Endothelial cell of umbilical vein (primary cell): ENCODE measurements around the gene GNRHR. TPM values are rescaled to one million over a fixed set of nuclear protein-coding genes. Genes with fewer than 3 reads are reported as not detected.

Experiments used
- BruUV-seq: library from RNA; stranded (reverse); fragments of 400-500 nt; replicated peaks from 2 replicates; lab custom pipeline; 2021; lab: Mats Ljungman, UMichigan
- CTCF ChIA-PET: fragments of 300-600, 350-600 bp; sonication (Branson Sonifier 250); formaldehyde crosslinking; loops from one replicate; lab custom pipeline; 2021; ENCODE audit warnings: antibody characterized with exemption, inconsistent platforms; lab: Charles Lee
- POLR2A ChIA-PET: fragments of 300-600, 350-600 bp; sonication (Branson Sonifier 250); formaldehyde crosslinking; loops from one replicate; lab custom pipeline; 2021; ENCODE audit warnings: antibody characterized with exemption, inconsistent platforms; lab: Charles Lee
- DNase-seq: peaks from one replicate; pipeline ENCODE4 v3.0.0-alpha.2; 2011; ENCODE audit warnings: low read depth, low spot score
- FAIRE-seq: peaks from 2 replicates; lab custom pipeline; 2011; peaks lifted over from hg19 to GRCh38; lab: Jason Lieb, UNC
- H2AFZ ChIP-seq: 2 replicates; pipeline ENCODE4 v1.6.0; 2012; ENCODE audit warnings: low read depth, low read length, control low read depth, inconsistent platforms
- H3K27ac ChIP-seq: 2 replicates; pipeline ENCODE4 v1.5.1; 2011; ENCODE audit warnings: low read depth, mild to moderate bottlenecking, control low read depth, low read length, moderate library complexity; ENCODE audit not compliant: insufficient read depth
- H3K27me3 ChIP-seq, 2 experiments: 2 replicates each; pipeline versions ENCODE4 v1.6.0 to v1.6.1; 2011; ENCODE audit warnings: low read length in 2 of 2, mixed read lengths in 1 of 2; ENCODE audit not compliant: control insufficient read depth in 2 of 2, insufficient read depth in 2 of 2
- H3K36me3 ChIP-seq, 2 experiments: 2 replicates in 1 of 2; 3 replicates in 1 of 2; pipeline ENCODE4 v1.5.1; 2011; ENCODE audit warnings: low read length in 2 of 2, mild to moderate bottlenecking in 1 of 2, moderate library complexity in 1 of 2; ENCODE audit not compliant: control insufficient read depth in 2 of 2, insufficient read depth in 2 of 2; ENCODE audit errors: extremely low read depth in 1 of 2
- H3K4me1 ChIP-seq: 3 replicates; pipeline ENCODE4 v1.5.1; 2011; ENCODE audit warnings: mild to moderate bottlenecking, low read length; ENCODE audit not compliant: control insufficient read depth, insufficient read depth; ENCODE audit errors: extremely low read depth
- H3K4me2 ChIP-seq: 2 replicates; pipeline ENCODE4 v1.6.1; 2011; ENCODE audit warnings: low read length, control low read depth, mixed read lengths; ENCODE audit not compliant: insufficient read depth
- H3K4me3 ChIP-seq, 3 experiments: fragments of 200-600 bp in 1 of 3; sonication (generic), shearing (Covaris generic) in 1 of 3; replicated peaks in 1 of 3; 2 replicates each; pipeline ENCODE4 v1.5.1; 2011 to 2016; ENCODE audit warnings: control low read depth in 3 of 3, low read length in 3 of 3, mild to moderate bottlenecking in 2 of 3, inconsistent platforms in 1 of 3, low read depth in 1 of 3, moderate library complexity in 1 of 3; ENCODE audit not compliant: insufficient read depth in 1 of 3
- H3K79me2 ChIP-seq: 2 replicates; pipeline ENCODE4 v1.6.0; 2012; ENCODE audit warnings: low read length, inconsistent platforms; ENCODE audit not compliant: control insufficient read depth, insufficient read depth
- H3K9ac ChIP-seq: replicated peaks from 2 replicates; pipeline ENCODE3; 2011; ENCODE audit warnings: low read length, control low read depth; ENCODE audit not compliant: insufficient read depth; ENCODE audit errors: extremely low read depth
- H3K9me1 ChIP-seq: replicated peaks from 3 replicates; pipeline ENCODE4 v1.6.0; 2011; ENCODE audit warnings: mild to moderate bottlenecking, low read length; ENCODE audit not compliant: control insufficient read depth, insufficient read depth; ENCODE audit errors: extremely low read depth
- H3K9me3 ChIP-seq: replicated peaks from 2 replicates; pipeline ENCODE4 v1.5.1; 2012; ENCODE audit warnings: low read length, inconsistent platforms; ENCODE audit not compliant: control insufficient read depth, insufficient read depth
- H4K20me1 ChIP-seq: replicated peaks from 2 replicates; pipeline ENCODE3; 2011; ENCODE audit warnings: mild to moderate bottlenecking, low read length; ENCODE audit not compliant: control insufficient read depth, insufficient read depth; ENCODE audit errors: extremely low read depth
- EZH2 ChIP-seq: IDR thresholded peaks from 2 replicates; pipeline ENCODE4 v1.6.1; 2012; ENCODE audit warnings: borderline replicate concordance, low read depth, mild to moderate bottlenecking, moderate library complexity, low read length, inconsistent platforms; ENCODE audit not compliant: severe bottlenecking
- FOS ChIP-seq: IDR thresholded peaks from 2 replicates; pipeline ENCODE4 v1.6.1; 2011; ENCODE audit warnings: mild to moderate bottlenecking, low read length, moderate library complexity, borderline replicate concordance; ENCODE audit not compliant: insufficient read depth
- GATA2 ChIP-seq: IDR thresholded peaks from 2 replicates; pipeline ENCODE4 v1.7.0; 2011; ENCODE audit warnings: low read depth, mild to moderate bottlenecking, moderate library complexity, mixed read lengths, low read length; ENCODE audit not compliant: insufficient read length, insufficient read depth
- JUN ChIP-seq: IDR thresholded peaks from 2 replicates; pipeline ENCODE4 v1.6.1; 2011; ENCODE audit warnings: borderline replicate concordance, low read depth; ENCODE audit not compliant: insufficient read length, insufficient read depth
- MYC ChIP-seq: IDR thresholded peaks from one replicate; pipeline ENCODE4 v1.6.1; 2011; ENCODE audit warnings: mild to moderate bottlenecking, low read depth, low read length
- POLR2A ChIP-seq: IDR thresholded peaks from 2 replicates; pipeline ENCODE4 v1.6.1; 2012; ENCODE audit warnings: low read depth, mild to moderate bottlenecking, control low read depth, low read length
- POLR2AphosphoS5 ChIP-seq: IDR thresholded peaks from 2 replicates; pipeline ENCODE4 v1.6.1; 2012; ENCODE audit warnings: low read depth, mild to moderate bottlenecking, control low read depth, low read length, moderate library complexity; ENCODE audit not compliant: insufficient read depth
- dilution Hi-C: fragments of 300-500 bp; cut with MboI; formaldehyde crosslinking; loops from one replicate; pipeline ENCODE4 v1.15.0; 2019; ENCODE audit warnings: low sequenced_read_pairs; ENCODE audit not compliant: extremely low pct_ligation_motif_present
- intact Hi-C: fragments of 100-400 bp; cut with micrococcal nuclease; formaldehyde crosslinking; loops from one replicate; pipeline ENCODE4 v1.10.0; 2022
- polyA plus RNA-seq, 4 experiments: library from polyadenylated mRNA; depleted of rRNA in 3 of 4; stranded (reverse) in 3 of 4; unstranded in 1 of 4; fragments of >200 nt; gene quantifications; 2 replicates each; pipeline versions ENCODE4 v1.2.1 to v1.2.3, GENCODE V29; 2011 to 2012; ENCODE audit warnings: missing spikeins in 1 of 4
- total RNA-seq: library from RNA; stranded (reverse); gene quantifications from 2 replicates; pipeline ENCODE4 v1.2.3, GENCODE V29; 2021
- TF ChIP-seq, protein P1 (sequence below), 2 donors: IDR thresholded peaks; 1 replicate in 1 of 2; 2 replicates in 1 of 2; pipeline ENCODE4 v1.5.1; 2011; ENCODE audit warnings: low read length in 2 of 2, mild to moderate bottlenecking in 2 of 2, moderate library complexity in 2 of 2, control low read depth in 1 of 2, inconsistent platforms in 1 of 2, low read depth in 1 of 2; ENCODE audit not compliant: insufficient read depth in 1 of 2; ENCODE audit errors: extremely low read depth in 1 of 2
- TF ChIP-seq, protein P2 (sequence below): IDR thresholded peaks from 2 replicates; pipeline ENCODE4 v1.6.1; 2011; ENCODE audit not compliant: insufficient read depth, insufficient read length

GNRHR gene
- total and polyA plus RNA-seq, 2 donors (not counting 3 experiments of a cell fraction or from before 2014, with no cell fraction given), result not detected

DNA sequence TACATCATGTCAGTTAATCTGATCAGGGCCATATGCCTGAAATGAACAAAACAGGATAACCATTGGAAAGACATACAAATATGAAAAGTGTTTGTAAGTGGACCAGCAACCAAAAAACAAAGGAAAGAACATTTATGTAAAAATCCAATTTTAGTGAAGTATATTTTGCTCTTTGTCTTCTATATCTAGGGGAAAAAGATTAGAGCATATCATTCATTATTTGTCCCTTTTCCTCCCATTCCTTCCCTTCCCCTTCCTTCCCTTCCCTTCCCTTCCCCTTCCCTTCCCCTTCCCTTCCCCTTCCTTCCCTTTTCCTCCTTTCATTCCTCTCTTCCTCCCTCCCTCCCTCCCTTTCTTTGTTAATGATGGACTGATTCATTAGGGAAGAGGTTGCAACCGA lies 1.8 kb upstream of the GNRHR start:
- no peak for FAIRE-seq
- Histone ChIP-seq H3K27me3 (no peaks in the 10 kb centered on the region), H3K36me3 (no peaks in the 10 kb centered on the region), H2AFZ (no peak overlapping the region), H3K4me3 (no peak overlapping the region), H3K4me2 (no peak overlapping the region), H3K79me2 (no peaks in the 10 kb centered on the region), H3K9me3 (no peaks in the 10 kb centered on the region), H4K20me1 (no peaks in the 10 kb centered on the region), H3K4me1 (no peaks in the 10 kb centered on the region), H3K9me1 (no peaks in the 10 kb centered on the region), H3K27ac (no peak overlapping the region), H3K9ac (no peak overlapping the region)
- DNase-seq, result no peak
- ChIA-PET CTCF (interaction anchor here (1.2 to 3.2 kb wide), 2 partner anchors 9 to 17 kb away, joined by 3 to 29 read pairs; no protein-coding TSS in a partner anchor), POLR2A (no interaction called here)
- no peak for TF ChIP-seq JUN
- TF ChIP-seq, protein P1, sequence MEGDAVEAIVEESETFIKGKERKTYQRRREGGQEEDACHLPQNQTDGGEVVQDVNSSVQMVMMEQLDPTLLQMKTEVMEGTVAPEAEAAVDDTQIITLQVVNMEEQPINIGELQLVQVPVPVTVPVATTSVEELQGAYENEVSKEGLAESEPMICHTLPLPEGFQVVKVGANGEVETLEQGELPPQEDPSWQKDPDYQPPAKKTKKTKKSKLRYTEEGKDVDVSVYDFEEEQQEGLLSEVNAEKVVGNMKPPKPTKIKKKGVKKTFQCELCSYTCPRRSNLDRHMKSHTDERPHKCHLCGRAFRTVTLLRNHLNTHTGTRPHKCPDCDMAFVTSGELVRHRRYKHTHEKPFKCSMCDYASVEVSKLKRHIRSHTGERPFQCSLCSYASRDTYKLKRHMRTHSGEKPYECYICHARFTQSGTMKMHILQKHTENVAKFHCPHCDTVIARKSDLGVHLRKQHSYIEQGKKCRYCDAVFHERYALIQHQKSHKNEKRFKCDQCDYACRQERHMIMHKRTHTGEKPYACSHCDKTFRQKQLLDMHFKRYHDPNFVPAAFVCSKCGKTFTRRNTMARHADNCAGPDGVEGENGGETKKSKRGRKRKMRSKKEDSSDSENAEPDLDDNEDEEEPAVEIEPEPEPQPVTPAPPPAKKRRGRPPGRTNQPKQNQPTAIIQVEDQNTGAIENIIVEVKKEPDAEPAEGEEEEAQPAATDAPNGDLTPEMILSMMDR (IDR thresholded peaks at IDR 0.05; ENCODE audit: extremely low read depth in 1 of 2, insufficient read depth in 1 of 2, low read depth in 1 of 2, low read length in 2 of 2), result no peak
- no peak for TF ChIP-seq MYC
- TF ChIP-seq, protein P2, sequence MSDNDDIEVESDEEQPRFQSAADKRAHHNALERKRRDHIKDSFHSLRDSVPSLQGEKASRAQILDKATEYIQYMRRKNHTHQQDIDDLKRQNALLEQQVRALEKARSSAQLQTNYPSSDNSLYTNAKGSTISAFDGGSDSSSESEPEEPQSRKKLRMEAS, result no peak
- TF ChIP-seq GATA2, result no peak
- TF ChIP-seq POLR2A, result no peak
- no peak for TF ChIP-seq FOS
- TF ChIP-seq EZH2, result no peak
- no peak for TF ChIP-seq POLR2AphosphoS5
- intact Hi-C loops, result no loop called here
- dilution Hi-C loops, result no loop called here
- BruUV-seq, result no TSS peak
